HepG2 (cell line): Measurements from ENCODE around the gene PMIS2.

Experiments
- BCL3 ChIP-seq: sonication (generic); formaldehyde crosslinking; IDR thresholded peaks from 2 replicates; pipeline ENCODE4 v1.5.1; 2020; ENCODE audit warnings: mild to moderate bottlenecking, missing genetic modification reagents, moderate library complexity
- EZH2 ChIP-seq: conservative IDR thresholded peaks from 2 replicates; pipeline ENCODE4 v1.6.1; 2012; ENCODE audit warnings: mild to moderate bottlenecking, low read depth, low read length, moderate library complexity
- KIAA2018 ChIP-seq: sonication (generic); formaldehyde crosslinking; IDR thresholded peaks from 2 replicates; pipeline ENCODE4 v1.5.0; 2020; ENCODE audit warnings: mild to moderate bottlenecking, missing genetic modification reagents, borderline replicate concordance
- RBM22 ChIP-seq: fragments of 200-400 bp; formaldehyde crosslinking; optimal IDR thresholded peaks from 2 replicates; pipeline ENCODE3; 2017; ENCODE audit warnings: mild to moderate bottlenecking, low read length, moderate library complexity
- TRAFD1 ChIP-seq: sonication (generic); formaldehyde crosslinking; IDR thresholded peaks from 2 replicates; pipeline ENCODE4 v1.5.1; 2020; ENCODE audit warnings: missing genetic modification reagents, mild to moderate bottlenecking, borderline replicate concordance
- ZNF263 ChIP-seq: sonication (generic); formaldehyde crosslinking; IDR thresholded peaks from 2 replicates; pipeline ENCODE4 v1.4.0; 2020; ENCODE audit warnings: missing genetic modification reagents

GRCh38 chr19:35615036-35615435 lies 29.1 kb downstream of the PMIS2 start:
- TF ChIP-seq ZNF263 (CRISPR knock-in tag) = no peak
- TF ChIP-seq TRAFD1 (CRISPR knock-in tag) = no peak
- TF ChIP-seq EZH2 = no peak
- no peak for TF ChIP-seq KIAA2018 (CRISPR knock-in tag)
- TF ChIP-seq RBM22 = no peak
- TF ChIP-seq BCL3 (CRISPR knock-in tag) = no peak
